GM21737 (cell line): ENCODE results near the gene CCN2.

Experiments
- ATAC-seq: cut with Tn5 transposase; IDR thresholded peaks from one replicate; pipeline ENCODE4 v1.9.1; 2021; ENCODE audit warnings: mild to moderate bottlenecking, moderate library complexity; ENCODE audit not compliant: unreplicated experiment

CCN2 gene

DNA sequence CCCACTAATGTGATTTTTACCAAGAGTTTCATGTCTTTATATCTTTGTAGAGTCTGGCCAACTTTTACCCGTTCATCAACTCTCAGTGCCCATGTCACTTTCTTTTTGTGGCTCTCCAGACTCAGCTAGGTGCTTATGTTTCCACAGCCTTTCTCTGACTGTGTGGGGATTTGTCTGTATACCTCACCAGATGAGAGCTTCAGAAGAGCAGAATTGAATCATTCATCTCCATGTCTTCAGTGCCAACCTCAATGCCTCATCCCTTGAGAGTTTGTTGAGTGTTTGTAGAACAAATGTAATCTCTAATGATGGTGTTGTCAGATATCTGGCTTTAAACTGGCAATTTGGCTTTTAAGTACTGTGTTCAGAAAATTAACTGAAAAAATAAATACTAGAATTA lies 16.8 kb upstream of the CCN2 start:
- no peak for ATAC-seq

DNA sequence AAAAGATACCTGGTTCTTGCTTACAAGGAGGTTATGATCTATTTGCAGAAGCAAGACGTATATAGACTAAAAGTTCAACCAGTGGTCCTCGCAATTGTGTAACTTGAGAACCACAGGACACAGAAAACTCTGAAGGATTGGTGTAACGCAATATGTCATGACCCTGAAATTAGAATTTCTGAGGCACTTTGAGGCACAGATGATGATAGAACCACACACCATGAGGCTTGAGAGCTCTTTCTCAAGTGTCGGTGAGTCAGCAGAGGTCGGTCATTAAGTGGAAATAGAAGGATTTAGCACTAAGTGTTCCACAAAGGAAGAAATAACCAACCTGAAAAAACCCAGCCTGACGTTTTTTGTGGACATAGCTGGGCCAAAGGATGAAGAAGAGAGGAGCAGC lies 15.3 kb upstream of the CCN2 start:
- ATAC-seq, result no peak

DNA sequence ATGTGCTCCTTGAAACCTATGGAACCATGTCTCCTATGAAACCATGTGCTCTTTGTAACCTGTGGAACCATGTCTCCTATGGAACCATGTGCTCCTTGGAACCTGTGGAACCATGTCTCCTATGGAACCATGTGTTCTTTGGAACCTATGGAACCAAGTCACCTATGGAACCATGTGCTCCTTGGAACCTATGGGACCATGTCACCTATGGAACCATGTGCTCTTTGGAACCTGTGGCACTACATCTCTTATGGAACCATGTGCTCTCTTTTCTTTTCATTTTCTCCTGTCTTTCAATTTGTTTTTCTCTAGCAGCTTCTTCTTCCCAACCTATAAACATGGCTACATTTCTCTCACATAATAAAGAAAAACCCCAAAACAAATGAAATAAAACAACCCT lies 11.9 kb upstream of the CCN2 start:
- no peak for ATAC-seq

DNA sequence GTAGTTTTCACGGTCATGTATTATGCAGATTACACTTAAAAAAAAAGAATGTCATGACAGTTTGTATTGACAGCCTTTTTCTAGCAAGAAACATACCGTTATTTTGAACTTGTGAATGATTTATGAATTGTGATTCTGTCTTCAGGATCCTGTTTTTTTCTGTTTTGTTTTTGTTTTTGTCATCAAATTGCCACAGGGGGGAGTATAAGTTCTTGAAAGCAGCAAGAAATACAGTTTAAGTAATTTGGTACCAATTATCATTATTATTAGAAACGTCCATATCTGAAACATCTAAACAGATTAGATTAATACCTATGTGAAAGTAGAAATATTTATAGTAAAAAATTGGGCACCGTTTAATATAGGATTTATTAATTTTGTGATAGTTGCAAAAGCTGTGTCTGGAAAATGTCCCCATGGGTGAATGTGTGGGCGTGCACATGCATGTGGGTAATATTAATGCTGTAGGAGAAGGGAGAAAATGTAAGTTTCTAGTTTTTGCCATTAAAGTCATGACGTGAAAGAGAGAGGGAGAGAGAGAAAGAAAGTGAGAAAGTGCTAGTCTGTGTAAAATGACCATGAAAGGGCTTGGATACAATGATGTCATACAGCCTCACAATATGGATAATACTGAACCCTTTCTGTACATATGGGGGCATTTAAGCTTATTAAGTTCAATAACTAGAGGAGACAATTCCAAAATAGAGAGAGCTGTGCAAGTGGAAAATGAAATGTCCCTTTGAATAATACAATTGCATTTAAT lies 9.4 kb upstream of the CCN2 start:
- ATAC-seq, result no peak

DNA sequence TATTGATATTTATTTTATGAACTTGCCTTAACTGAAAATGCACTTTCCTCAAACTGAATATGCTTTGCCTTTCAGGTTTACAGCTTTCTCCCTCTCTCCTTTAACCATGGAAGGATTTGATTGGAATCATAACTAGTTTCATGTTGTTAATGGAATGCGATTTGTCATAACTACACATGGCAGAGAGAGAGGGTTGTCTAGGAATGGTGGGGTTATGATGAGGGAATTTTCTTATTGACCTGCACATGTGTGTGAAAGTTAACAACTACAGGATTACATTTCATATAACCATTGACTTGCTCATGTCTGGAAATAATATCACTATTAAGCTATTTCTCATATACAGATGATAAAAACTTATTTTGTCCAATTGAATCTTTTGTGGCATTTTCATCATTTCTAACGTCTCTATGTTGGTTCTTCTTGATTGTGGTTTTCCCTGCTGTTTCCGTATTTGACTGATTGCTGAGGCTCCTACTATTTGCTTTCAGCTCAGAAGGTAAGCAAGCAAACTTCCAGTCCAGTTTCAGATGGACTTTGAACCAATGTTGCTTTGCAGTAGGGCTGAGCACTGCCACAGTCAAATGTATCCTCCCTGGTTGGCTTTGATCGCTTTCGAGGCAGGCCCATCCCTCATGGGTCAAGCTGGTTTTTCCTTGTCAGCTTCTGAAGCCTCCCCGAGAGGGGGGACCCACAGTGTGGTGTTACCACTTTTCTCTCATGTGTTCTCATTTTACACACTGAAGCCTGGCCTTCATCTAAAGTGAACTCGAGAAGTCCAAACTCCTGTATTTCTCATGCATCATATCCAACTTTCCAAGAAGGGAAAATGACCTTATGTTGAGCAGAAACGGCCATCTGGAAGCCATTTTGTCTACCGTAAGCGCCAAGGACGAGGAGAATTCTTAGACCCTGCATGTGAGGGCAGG lies 7.6 kb upstream of the CCN2 start:
- no peak for ATAC-seq

DNA sequence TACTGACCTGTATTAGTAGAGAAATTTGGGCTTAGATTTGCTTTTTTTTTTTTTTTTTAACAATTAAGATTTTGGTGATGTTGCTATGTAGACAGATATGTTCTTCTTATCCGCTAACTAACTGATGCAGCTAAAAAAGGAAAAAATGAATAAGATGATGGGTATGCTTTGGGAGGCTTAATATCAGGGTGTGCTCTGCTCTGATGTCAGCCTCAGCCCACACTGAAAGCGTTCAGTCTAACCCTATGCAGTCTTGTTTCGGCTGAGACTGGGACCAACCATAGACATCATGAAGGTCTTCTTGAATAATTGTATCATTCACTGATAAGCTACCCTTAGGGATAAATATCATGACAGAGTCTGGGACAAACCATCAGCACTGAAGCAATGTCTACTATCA lies 6.9 kb upstream of the CCN2 start:
- no peak for ATAC-seq

DNA sequence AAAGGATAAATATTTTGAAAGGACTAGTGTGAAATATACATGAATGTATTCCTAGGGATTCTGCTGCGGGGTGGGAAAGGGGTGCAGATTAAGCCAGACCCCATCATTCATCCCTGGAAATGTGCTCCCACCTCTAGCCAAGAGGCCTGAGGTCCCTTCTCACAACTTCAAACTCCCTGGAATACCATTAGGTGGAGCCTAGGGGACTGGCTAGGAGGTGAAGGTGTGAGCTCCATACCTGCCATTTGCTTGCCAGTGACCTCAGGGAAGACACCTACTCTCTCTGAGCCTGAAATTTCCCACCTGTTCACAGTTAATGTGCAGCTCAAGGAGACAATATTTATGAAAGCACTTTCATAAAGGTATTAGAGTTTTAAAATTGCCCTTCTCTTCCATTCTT lies 4.7 kb upstream of the CCN2 start:
- ATAC-seq, result no peak

DNA sequence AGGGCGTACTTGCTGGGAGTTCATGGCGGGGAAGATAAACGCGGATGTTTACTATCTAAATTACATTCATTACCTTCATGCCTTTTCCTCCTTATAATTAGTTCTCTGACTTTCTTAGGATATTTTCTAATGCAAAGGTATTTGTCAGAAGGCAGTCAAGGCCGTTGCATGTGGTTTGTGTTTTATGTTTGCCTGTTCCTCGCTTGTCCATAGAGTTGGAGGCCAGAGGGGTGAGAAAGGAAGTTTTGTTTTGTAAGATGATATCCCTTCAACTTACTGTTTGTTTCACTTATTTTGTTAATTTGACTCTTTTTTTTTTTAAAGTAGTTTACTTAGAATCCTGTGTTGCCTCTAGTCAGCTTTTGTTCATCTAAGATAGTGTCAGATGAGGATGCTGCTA lies 4.0 kb upstream of the CCN2 start:
- ATAC-seq, result no peak

DNA sequence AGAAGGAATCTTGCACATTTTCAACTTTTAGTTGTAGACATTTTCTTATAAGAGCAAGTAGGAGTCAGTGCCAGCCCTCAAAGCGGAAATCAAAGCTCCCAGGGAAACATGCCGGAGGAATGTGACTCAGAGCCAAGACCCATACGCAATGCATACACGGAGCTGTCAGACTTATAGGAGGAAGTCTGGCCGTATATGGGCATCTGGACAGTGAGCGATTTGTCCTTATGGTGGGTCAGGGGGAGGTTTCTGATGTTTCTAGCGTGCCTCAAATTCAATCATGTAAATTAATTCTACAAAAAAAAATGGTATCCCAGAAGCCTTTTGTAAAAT lies 3.6 kb upstream of the CCN2 start:
- no peak for ATAC-seq

DNA sequence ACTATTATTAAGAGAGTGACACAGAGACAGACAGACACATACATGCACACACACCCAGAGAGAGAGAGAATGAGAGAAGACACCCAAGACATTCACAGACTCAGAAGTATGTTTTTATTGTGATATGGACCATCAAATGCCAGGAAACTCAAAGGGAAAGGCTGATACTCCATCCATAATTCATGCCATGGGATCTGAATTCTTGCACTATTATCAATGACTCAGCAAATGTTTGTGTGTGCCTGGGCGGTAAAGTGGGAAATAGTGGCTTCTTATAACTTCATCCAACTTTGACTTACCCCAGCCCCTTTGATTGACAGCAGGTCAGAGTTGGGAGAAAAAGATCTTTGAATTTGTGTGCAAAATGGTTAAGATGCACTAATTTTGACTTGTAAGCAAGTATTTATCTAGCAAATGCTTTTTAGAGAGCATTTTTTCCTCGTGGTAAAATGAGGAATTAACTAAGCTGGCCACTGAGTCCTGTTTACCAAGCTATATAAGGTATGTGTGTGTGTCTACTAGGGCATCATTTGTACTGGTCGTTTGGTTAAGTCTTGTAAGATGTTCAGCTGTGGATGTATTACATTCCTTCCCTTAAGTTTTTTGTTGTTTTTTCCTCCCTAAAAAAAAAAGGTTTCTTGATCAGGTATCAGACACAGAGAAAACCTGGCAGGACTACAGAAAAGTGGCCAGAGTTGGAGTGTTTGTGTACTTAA lies 3.0 kb upstream of the CCN2 start:
- no peak for ATAC-seq

DNA sequence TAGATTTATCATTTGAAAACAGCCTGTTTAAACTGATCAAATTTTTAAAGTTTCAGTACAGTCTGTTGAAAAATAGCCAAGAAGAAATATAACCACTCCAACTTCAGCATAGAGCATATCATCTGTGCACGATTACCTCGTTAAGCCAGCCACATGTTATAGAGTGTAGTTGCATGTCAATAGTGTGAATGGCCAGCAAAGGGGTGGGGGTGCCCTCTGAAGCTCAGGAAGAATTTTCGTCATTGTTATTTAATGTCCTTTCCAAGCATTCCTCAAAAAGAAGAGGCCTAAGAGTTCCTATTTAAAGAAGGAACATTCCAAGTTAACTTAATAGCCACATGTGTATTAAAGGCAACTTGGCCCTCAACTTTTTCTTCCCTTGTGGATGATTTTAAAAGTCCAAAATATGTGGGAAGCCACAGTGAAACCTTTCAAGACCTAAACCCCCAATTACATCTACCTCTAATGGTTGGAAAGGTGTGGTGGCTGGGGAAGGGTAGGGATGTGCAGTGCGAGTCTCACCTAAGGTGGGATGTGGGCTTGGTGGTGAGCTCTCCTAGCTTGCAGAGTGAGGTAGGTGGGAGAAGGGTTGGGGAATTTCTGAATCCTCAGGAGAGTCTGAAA lies 1.8 kb upstream of the CCN2 start:
- no peak for ATAC-seq

DNA sequence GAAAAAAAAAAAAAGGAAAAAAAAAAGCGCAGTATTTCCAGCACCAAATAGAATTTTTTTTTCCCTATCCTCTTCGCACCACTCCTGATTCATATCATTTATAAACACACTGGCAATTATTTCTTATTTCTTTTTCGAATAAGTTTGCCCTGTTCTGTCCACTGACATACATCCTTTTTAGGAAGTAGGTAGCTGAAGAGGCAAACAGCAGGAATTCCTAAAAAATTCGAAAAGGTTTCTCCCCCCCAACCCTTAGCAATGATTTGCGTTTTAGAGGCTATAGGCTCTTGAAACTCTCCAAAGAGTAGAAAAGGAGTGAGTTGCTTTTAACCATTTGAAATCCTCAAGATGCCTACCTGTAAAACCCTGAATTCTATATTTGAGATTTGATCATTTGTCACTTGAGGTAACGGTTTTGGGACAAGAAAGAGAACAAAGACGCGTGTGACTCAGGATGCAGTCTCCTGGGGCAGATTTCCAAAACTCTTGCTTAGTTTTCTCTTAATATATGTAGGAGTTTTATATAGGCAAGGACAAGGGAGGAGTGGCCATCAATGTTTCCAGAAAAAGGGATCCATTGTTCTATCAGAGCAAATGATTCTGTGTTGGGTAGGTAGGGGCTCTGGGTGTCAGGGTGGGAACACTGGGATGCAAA lies 531 bp upstream of the CCN2 start:
- ATAC-seq, result no peak

DNA sequence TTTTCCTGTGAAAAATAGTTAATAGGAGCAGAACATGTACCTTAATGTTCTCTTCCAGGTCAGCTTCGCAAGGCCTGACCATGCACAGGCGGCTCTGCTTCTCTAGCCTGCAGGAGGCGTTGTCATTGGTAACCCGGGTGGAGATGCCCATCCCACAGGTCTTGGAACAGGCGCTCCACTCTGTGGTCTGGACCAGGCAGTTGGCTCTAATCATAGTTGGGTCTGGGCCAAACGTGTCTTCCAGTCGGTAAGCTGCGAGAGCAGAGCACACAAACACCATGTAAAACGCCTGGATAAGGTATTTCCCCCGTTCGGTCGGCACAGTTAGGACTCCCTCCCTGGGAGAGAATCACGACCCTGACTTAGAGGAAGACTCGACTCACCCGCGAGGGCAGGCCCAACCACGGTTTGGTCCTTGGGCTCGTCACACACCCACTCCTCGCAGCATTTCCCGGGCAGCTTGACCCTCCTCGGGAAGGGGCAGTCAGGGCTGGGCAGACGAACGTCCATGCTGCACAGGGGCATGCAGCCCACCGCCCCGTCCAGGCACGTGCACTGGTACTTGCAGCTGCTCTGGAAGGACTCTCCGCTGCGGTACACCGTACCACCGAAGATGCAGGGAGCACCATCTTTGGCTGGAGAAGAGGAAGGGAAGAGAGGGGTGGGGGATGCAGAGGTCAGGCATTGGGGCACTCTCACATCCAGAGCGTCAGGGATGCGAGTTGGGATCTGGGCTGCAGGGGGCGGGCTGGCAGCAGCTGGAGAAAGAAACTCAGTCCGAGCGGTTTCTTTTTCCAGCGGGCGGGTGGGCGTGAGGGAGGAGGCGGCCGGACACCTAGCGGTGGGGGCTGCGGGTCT lies 1.0 kb downstream of the CCN2 start:
- ATAC-seq, result no peak

DNA sequence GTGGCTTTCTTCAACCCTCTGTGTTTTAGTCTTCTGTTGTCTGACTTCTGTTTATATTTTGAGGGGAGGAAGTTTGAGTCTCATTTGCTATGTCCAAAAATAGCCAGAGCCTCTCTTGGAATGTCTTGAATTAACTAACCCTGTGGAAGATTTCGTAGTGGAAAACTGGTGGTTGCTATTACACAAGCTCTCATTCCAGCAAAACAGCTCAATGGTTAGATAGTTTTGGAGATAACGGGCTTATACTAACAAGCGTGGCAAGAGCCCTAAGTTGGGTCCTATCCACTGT lies 1.6 kb downstream of the CCN2 start:
- ATAC-seq, result no peak

DNA sequence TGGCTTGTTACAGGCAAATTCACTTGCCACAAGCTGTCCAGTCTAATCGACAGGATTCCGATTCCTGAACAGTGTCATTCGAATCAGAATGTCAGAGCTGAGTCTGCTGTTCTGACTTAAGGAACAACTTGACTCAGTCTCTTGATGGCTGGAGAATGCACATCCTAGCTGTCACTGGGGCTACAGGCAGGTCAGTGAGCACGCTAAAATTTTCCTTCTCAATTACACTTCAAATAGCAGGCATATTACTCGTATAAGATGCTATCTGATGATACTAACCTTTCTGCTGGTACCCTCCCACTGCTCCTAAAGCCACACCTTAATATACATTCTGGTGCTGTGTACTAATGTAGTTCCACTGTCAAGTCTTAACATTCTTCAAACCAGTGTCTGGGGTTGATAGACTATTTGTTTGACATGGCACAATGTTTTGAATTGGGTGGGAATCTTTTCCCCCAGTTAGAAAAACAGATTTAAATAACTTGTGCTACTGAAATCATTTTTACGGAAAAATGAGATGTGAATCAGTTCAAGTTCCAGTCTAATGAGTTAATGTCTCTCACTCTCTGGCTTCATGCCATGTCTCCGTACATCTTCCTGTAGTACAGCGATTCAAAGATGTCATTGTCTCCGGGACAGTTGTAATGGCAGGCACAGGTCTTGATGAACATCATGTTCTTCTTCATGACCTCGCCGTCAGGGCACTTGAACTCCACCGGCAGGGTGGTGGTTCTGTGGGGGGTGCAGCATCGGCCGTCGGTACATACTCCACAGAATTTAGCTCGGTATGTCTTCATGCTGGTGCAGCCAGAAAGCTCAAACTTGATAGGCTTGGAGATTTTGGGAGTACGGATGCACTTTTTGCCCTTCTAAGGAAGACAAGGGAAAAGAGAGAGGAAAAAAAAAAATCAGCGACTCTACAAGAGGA lies 2.2 kb downstream of the CCN2 start:
- no peak for ATAC-seq

DNA sequence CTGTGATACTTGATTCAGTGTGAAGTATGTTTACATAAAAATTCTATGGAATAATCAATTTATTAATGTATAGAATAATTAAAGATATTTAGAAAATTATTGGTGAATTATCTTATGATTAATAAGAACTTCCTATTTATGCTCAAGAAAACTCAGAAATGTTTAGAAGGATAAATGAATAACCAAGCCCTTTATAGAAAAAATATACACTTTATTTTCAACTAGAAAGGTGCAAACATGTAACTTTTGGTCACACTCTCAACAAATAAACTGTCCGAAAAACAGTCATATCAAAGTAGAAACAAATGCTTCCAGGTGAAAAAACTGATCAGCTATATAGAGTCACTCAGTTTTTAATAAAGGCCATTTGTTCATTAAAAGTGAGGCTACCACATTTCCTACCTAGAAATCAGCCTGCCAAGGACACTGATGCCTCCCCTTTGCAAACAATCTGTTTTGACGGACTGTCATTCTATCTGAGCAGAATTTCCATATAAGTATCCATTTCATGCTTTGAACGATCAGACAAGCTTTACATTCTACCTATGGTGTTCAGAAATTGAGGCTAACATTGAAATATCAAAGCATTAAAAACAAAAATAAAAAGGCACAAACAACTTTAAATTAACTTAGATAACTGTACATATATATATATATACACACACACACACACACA lies 3.0 kb downstream of the CCN2 start:
- ATAC-seq, result no peak

DNA sequence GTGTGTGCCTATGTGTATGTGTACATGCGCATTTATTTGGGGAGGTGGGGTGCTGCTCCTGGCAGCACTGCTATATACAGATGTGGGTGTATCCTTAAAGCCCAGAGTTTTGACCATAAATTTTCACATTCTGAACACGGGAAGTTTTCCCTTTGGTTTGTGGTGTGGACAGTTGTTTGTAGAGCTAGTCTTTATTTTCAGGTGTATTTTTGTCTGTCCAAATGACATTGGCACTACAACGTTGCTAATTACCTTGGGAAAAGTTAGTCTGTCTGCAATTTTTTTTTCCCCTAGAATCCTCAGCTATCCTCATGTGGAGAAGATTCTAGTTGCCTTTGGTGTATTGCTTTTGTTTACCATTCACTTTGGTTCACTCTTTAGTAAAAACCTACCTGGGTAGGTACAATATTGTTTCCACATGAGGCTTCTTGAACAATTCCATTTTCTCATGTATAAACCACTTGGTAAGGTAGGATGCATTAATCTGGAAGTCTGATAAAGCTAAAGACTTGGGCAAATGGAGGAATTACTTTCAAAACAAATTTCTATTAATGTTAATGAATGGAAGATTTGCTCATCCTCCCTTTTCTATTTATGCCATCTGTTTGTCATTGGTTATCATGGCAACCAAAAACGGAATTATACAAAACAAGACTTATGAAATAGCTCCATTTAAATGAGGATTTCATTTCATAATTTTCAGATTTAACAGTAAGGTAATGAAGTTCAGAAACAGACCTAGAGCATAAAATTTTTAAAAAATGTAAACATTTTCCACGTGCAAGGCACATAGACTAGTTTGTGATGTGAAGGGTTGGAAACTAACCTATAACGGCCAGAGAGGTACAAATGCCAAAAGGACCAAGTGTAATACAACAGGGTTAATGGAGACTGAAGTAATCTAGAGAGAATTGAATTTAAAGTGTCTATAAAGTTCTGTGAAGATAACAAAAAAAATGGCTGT lies 3.9 kb downstream of the CCN2 start:
- ATAC-seq, result no peak
